Bronchial epithelial cell (primary cell): Measurements from ENCODE around the gene SBNO2. TPM values are rescaled to one million over a fixed set of nuclear protein-coding genes. Genes with fewer than 3 reads are reported as not detected.

Experiments
- DNase-seq: peaks from one replicate; pipeline ENCODE4 v3.0.0-alpha.2; 2010; ENCODE audit warnings: low read depth
- FAIRE-seq: peaks from 2 replicates; lab custom pipeline; 2011; peaks lifted over from hg19 to GRCh38; lab: Jason Lieb, UNC
- H3K27me3 ChIP-seq: 2 replicates; pipeline ENCODE4 v1.5.1; 2011; ENCODE audit warnings: low read length; ENCODE audit not compliant: control insufficient read depth, insufficient read depth
- H3K36me3 ChIP-seq: 2 replicates; pipeline ENCODE4 v1.5.1; 2011; ENCODE audit warnings: low read length; ENCODE audit not compliant: control insufficient read depth, insufficient read depth
- H3K4me3 ChIP-seq: 2 replicates; pipeline ENCODE4 v1.5.1; 2011; ENCODE audit warnings: mild to moderate bottlenecking, low read depth, low read length, control low read depth
- total RNA-seq: library from RNA; depleted of rRNA; stranded (reverse); fragments of >200 nt; gene quantifications from 2 replicates; pipeline ENCODE4 v1.2.1, GENCODE V29; 2014
- TF ChIP-seq, protein P1 (sequence below): IDR thresholded peaks from 2 replicates; pipeline ENCODE4 v1.5.1; 2011; ENCODE audit warnings: mild to moderate bottlenecking, moderate library complexity, low read length, control low read depth, inconsistent platforms; ENCODE audit not compliant: insufficient read depth, severe bottlenecking

Gene SBNO2
- total RNA-seq, 1 donor from 2014 or later = 16.8 TPM

DNA sequence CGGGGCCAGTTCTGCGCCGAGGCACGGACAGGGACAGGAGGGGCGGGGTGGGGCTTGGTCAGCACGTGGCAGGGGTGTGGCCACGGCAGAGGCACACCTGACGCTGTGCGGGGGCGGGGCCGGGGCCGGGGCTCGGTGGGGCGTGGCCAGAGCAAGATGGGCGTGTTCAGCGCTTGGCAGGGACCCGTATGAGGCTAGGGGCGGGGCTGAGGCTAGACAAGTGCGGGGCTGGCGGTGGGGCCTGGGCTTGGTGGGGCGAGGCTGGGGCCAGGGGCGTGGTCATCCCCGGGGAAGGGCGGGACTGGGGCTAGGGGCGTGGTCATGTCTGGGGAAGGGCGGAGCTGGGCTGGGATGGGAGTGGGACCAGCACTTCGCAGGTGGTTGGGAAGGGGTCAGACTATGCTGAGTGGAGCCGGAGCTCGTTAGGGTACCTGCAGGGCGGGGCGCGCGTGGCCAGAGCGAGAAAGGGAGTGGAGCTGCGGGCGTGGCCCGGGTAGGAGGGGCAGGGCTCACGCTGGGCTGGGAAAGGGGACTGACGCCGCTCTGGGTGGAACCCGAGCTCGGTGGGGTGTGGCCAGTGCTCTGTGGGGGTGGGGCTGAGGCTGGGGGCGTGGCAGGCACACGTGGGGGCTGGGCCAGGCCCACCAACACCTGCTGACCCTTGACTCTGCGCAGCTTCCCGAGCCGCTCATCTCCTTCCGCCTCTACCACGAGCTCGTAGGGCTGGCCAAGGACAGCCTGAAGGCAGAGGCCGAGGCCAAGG, 91.7 kb downstream of the SBNO2 start:
- Histone ChIP-seq H3K27me3 (no peaks in the 10 kb centered on the region), H3K36me3 (no peaks in the 10 kb centered on the region)
- peak; percentile 70 for DNase-seq

GRCh38 chr19:1081301-1082164, 92.5 kb downstream of the SBNO2 start:
- peak overlapping the region; percentile 27 for H3K4me3 ChIP-seq
- no peaks in the 10 kb centered on the region for H3K36me3 ChIP-seq
- no peak for FAIRE-seq
- no peak for DNase-seq
- TF ChIP-seq, protein P1, sequence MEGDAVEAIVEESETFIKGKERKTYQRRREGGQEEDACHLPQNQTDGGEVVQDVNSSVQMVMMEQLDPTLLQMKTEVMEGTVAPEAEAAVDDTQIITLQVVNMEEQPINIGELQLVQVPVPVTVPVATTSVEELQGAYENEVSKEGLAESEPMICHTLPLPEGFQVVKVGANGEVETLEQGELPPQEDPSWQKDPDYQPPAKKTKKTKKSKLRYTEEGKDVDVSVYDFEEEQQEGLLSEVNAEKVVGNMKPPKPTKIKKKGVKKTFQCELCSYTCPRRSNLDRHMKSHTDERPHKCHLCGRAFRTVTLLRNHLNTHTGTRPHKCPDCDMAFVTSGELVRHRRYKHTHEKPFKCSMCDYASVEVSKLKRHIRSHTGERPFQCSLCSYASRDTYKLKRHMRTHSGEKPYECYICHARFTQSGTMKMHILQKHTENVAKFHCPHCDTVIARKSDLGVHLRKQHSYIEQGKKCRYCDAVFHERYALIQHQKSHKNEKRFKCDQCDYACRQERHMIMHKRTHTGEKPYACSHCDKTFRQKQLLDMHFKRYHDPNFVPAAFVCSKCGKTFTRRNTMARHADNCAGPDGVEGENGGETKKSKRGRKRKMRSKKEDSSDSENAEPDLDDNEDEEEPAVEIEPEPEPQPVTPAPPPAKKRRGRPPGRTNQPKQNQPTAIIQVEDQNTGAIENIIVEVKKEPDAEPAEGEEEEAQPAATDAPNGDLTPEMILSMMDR = no peak
- no peaks in the 10 kb centered on the region for H3K27me3 ChIP-seq

More for the DNA sequence above, 91.7 kb downstream of the SBNO2 start:
- TF ChIP-seq, protein P1 = no peak
- no peak for FAIRE-seq
- peak overlapping the region; percentile 42 for H3K4me3 ChIP-seq

- TF ChIP-seq, protein P1 = no peak
- no peak for DNase-seq
- no peak for FAIRE-seq
- no peaks in the 10 kb centered on the region for H3K27me3 ChIP-seq
- H3K4me3 ChIP-seq = no peak overlapping the region
- no peaks in the 10 kb centered on the region for H3K36me3 ChIP-seq
Measured at GRCh38 chr19:1080360-1081161, 93.5 kb downstream of the SBNO2 start.

- DNase-seq = no peak
- TF ChIP-seq, protein P1 = no peak
- FAIRE-seq = no peak
- no peaks in the 10 kb centered on the region for H3K27me3 ChIP-seq
- no peaks in the 10 kb centered on the region for H3K36me3 ChIP-seq
- H3K4me3 ChIP-seq = no peak overlapping the region
Measured at GRCh38 chr19:1079566-1080111, 94.4 kb downstream of the SBNO2 start.

GRCh38 chr19:1076951-1077350, 97.1 kb downstream of the SBNO2 start:
- DNase-seq = peak; percentile 65
- no peak for FAIRE-seq
- no peaks in the 10 kb centered on the region for H3K27me3 ChIP-seq
- H3K4me3 ChIP-seq = no peak overlapping the region
- TF ChIP-seq, protein P1 = no peak
- H3K36me3 ChIP-seq = no peaks in the 10 kb centered on the region
